ENCODE results near the gene SIK2.
"Not testable (repeated sequence)": the region's sequence is repeated elsewhere in the genome, so short reads cannot be mapped to it uniquely, and the experiment has no call there.

SIK2 gene

DNA sequence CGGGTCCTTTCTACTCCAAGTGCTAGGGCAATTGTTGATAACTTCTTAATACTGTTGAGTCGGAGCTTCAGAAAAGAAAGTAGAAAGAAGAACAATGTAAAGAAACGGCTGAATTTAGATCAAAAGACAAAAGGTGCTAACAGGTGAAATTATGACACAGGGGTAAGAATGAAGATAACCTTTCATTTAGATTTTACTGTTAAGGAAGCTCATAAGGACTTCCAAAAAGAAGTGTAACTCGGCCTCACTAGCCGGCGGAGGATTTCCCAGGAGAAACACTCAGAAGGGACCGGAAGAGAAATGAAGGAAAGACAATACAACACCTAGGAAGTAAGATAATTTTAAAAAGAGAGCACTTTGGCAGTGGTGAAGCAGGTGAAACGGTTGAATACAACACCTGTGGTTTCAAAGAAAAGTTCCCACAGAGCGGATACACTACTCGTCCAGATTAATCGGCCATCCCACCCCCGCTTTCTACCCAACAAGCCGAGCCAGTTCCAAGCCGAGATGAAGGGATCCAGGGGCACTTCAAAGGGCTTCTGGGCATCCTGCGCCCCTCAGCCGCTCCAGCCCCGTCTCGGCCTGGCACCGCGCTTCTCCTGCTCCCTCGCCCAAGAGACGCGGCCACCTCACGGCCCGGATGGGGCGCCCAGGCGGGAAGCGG, 163.2 kb downstream of the SIK2 start:
- DNase-seq: peak; percentile 13

DNA sequence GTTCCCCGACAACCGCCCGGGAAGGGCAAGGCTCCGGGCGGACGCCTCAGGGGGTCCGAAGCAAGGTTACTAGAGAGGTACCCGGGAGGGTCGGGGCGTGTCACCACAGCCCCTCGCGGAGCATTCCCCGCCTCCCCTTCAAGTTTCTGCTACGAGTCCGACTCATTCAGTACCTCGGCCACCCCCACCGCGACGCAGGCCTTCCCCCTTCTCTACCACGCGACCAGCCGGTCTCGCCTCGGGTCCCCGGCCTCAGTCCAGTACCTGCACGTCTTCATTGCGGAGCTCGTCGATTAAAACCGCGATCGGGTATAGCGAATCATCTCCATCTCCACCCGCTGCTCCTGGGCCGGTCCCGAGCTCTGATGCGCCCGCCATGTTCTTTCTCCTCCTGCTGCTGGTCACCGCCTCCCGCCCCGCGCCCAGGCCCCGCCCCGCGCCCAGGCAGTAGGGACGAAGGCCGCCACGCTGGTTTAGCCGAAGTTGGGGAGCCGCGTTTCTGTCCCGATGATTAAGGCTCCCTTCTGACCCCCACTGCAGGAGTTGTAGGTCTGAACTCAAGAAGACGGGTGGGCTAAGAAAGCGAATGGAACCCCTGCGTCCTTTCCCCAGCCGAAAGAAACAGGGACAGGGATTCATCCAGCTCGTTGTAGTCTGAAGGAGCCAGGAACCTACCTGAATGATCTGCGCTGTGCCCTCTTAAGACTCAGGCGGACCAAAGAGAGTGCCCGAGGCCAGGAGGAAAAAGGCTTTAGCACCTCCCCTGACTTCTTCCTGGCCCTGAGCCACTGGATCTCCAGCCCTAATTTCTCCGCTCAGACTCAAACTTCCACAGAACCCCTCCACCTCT, 164.0 kb downstream of the SIK2 start, which contains the start of gene PPP2R1B:
TSS of gene PPP2R1B (minus strand) at position 406 of the 850 bp plus-strand sequence. CDS start at position 378, 28 bp downstream.
- peak; percentile 73 for DNase-seq

DNA sequence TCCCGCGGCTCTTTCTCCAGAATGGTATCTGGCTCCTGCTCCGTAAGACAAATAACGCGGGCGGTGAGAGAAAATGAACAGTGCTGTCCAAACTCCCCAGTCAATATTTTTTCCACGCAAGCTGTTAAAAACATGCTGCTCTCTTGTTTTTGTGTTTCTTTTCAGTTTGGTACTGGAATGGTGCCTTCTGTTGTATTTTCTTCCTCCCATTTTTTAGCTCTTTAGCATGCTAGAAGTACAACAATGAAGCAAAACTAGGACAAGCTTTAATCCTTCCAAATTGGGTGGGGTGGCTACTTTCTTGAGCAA, 164.5 kb downstream of the SIK2 start:
- DNase-seq: no peak

DNA sequence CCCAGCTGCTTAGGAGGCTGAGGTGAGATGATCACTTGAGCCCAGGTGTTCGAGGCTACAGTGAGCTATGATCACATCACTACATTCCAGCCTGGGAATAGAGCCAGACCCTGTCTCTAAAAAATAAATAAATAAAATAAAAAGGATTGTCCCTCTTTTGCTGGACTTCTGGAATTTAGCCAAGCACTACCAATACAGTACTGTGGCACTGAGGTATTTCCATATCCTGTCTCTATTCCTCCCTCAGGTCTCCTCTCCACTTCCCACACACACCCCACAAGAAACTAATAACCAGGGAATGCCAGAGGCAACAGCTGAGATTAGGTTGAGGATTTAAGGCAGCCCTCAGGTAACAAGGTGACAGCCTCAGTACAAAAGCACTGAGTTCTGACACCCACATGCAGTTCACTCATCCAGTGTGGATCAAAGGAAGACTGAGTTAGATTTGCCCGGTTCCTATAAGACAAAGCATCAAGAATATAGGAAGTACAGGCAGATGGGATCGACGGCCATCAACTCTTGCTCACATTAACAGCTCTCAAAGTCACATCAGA, 168.4 kb downstream of the SIK2 start:
- no peak for DNase-seq

DNA sequence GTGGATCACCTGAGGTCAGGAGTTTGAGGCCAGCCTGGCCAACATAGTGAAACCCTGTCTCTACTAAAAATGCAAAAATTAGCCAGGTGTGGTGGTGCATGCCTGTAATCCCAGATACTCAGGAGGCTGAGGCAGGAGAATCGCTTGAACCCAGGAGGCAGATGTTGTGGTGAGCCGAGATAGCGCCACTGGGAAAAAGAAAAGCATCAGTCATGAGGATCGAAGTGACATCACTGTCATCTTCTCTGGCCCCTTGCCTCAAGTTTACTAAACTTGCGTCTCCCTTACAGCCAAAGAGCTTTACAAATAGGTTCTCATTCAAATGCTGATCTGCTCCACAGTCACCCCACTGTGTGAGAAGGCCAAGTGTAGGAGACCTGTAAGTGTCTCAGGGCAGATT, 169.0 kb downstream of the SIK2 start:
- not testable (repeated sequence) for DNase-seq

DNA sequence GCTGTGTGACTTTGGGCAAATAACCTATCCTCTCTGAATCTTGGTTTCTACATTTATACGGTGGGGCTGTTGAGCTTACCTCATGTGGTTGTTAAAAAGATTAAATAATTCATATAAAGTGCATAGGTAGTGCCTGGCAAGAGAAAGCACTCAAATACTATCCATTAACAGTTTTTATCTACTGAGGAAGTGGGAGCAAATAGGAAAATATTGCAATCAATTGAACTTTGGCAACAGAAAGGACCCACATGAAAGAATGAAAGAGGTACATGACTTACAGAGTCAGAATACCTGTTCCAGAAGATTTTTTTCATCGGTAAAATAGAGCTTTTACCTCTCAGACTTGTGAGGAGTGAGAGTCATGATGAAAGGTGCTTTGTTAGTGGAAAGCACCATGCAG, 170.3 kb downstream of the SIK2 start:
- no peak for DNase-seq

DNA sequence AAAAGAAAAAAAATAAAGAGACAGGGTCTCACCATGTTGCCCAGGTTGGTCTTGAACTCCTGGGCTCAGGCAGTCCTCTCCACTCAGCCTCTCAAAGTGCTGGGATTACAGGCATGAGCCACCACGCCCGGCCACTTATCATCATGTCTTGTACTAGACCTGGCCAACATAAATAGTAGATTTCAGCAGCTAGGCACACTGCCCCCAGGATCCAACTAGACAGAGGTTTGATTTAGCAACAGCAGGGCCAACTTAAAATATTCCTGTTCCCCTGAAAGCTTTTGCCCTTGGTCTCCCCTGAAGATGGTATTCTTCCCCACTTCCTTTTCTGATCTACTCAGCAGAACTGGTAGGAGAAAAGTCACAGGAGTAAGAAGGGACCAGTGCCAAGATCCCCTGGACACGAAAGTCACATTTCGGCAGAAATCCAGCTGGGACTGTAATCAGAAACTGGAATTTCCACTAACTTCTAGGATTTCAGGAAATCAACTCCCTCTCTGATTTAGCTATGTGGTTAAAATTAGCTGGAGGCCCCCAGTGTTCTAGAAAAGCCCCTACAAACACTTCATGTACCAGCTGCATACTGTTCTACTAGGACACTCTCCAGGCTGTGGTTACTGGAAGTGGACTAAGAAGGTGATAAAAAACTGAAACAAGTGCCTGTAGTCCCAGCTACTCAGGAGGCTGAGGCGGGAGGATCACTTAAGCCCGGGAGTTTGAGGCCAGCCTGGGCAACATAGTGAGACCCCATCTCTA, 172.9 kb downstream of the SIK2 start:
- DNase-seq: no peak

DNA sequence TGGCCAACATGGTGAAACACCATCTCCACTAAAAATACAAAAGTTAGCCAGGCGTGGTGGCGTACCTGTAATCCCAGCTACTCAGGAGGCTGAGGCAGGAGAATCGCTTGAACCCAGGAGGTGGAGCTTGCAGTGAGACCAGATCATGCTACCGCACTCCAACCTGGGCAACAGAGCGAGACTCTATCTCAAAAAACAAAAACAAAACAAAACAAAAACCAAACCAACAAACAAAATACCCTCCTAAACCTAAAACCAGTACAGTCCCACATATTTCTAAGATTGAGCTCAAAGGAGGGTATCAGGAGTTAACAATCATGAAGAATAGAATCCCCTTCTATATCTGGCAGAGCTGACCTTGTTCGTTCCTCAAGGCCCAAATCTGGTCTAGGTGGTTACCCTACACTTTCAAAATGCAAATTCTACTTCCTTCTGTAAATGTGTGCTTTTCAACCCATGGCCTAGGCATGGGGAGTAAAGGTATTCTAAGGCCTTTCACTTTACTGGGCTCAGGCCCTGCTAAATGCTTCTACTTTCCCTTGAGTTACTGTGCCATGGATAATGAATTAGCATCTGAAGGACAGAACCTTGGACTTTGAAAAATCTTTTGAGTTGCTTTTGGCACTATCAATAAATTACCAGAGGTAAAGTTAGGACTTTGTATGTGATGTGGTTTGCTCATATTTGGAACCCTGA, 174.3 kb downstream of the SIK2 start:
- no peak for DNase-seq

DNA sequence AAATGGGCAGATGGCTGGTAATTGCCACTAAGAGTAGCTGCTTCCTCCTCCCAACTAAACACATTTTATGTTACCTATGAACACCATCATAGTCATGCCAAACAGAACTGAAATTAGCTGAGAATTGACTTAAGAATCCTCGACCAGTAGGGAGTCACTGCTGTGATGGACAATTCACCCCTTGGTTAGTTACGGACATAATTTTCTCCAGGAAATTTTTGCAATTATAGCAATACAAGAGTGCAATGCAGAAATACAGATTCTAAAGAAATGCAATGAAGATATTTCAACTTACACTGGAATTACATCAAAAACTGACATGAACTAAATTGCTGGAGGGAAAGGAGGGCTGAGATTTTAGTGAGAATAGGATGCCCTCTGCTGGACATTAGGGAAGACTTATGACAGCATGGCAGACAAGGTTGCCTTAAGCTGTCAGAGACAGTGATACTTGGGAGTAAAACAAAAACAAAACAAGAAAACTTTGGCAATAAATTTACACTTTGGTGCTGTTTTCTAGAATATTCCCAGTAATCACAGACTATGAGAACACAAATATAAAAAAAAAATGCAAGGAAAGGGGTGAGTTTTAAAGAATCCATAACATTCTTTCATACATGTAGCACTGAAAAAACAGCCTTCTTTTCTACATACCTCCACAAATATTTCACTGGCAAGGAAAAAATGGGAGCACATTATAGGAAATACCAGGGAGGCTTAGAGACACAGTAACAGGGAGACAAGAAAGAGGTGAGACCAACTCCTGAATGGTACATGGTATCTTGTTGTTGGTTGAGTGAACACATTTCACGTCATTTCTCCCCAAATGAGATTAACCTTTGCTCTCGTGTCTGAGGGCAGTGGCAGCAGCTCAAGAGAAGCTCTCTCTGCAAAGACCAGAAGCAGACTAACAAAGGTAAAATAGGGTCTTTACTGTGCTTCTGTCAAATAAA, 175.1 kb downstream of the SIK2 start:
- DNase-seq: peak; percentile 73

DNA sequence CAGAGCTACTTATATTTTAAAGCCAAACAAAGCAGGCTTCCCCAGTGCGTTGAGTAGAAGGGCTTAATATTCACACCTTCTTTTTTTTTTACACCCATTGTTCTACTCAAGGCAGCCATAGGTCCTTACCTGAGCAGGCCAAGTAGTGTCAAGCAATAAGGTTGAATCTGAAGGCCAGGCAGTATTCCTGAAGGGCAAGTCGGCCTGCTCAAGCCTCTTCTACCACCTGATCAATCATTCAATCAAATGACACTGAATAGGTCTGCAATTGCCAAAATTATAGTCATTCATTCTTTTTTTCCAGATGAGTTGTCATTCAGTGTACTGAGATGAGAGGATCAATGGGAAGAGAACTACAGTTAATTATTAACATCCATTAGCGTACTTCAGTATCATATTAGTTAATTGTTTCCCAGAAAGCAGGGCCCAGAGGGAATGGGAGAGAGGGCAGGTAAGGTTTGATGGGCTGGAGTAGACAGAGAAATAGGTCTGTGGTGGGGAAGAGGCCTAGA, 175.9 kb downstream of the SIK2 start:
- DNase-seq: no peak

DNA sequence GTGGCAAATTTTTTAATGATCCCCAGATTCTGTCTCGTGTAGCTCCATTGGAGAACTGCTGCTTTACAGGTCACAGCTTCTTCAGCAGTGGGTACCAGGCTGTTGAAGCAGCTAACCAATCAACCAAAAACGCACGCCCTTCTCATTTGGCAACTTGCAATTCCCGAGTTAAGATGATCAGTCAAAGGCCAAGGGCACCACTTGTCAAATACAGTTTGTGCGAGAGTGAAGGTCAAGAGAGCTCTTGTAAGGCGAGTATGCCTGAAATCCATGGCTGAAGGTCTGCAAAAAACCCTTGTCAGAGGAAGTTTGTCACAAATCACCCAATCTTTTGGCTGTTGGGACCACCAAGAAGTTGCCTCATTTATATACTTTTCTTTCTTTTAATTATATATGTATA, 176.9 kb downstream of the SIK2 start:
- no peak for DNase-seq
